Fibroblast of lung (primary cell): ENCODE data around the gene SPRYD3.

ENCODE experiments used
- EZH2 ChIP-seq: IDR thresholded peaks from 2 replicates; pipeline ENCODE4 v1.5.1; 2012; ENCODE audit warnings: low read length, control low read depth, mild to moderate bottlenecking; ENCODE audit errors: missing control alignments
- TF ChIP-seq, protein P1 (sequence below), 2 donors: IDR thresholded peaks in 1 of 2; conservative IDR thresholded peaks in 1 of 2; 1 replicate in 1 of 2; 2 replicates in 1 of 2; pipeline ENCODE4 v1.5.1; 2011 to 2012; ENCODE audit warnings: low read length in 2 of 2, control low read depth in 1 of 2, inconsistent platforms in 1 of 2, low read depth in 1 of 2, mild to moderate bottlenecking in 1 of 2

DNA sequence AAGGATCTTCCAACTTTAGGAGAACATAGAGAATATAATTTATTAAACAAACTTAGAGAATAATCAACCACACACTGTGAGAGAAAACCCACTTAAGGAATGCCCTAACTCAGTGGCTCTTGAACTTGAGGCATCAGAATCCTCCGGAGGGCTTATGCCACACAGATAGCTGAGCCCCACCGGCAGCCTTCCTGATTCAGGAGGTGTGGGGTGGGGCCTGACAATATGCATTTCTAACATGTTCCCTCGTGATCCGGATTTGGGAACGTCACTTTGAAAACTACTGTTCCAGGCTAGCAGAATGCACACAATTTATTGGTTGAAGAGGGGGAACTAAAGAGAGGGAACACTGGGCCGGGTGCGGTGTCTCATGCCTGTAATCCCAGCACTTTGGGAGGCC lies 22.1 kb upstream of the SPRYD3 start:
- TF ChIP-seq, protein P1, sequence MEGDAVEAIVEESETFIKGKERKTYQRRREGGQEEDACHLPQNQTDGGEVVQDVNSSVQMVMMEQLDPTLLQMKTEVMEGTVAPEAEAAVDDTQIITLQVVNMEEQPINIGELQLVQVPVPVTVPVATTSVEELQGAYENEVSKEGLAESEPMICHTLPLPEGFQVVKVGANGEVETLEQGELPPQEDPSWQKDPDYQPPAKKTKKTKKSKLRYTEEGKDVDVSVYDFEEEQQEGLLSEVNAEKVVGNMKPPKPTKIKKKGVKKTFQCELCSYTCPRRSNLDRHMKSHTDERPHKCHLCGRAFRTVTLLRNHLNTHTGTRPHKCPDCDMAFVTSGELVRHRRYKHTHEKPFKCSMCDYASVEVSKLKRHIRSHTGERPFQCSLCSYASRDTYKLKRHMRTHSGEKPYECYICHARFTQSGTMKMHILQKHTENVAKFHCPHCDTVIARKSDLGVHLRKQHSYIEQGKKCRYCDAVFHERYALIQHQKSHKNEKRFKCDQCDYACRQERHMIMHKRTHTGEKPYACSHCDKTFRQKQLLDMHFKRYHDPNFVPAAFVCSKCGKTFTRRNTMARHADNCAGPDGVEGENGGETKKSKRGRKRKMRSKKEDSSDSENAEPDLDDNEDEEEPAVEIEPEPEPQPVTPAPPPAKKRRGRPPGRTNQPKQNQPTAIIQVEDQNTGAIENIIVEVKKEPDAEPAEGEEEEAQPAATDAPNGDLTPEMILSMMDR (conservative IDR thresholded peaks at IDR 0.05 in 1 of 2, IDR thresholded peaks at IDR 0.05 in 1 of 2; ENCODE audit: low read depth in 1 of 2, low read length in 2 of 2), result no peak
- no peak for TF ChIP-seq EZH2
